Upper lobe of right lung (tissue), 1 donor: Measurements from ENCODE around the gene CCDC12. TPM values are rescaled to one million over a fixed set of nuclear protein-coding genes. Genes with fewer than 3 reads are reported as not detected.

Experiments
- ATAC-seq: fragments of 200-7000 bp; cut with Tn5 transposase; one replicate; pipeline ENCODE4 v1.9.1; 2020; ENCODE audit warnings: mild to moderate bottlenecking, moderate library complexity
- DNase-seq: peaks from one replicate; pipeline ENCODE4 v3.0.0-alpha.2; 2020
- H3K27ac ChIP-seq: fragments of 200-600 bp; one replicate; pipeline ENCODE4 v1.8.0; 2022
- H3K27me3 ChIP-seq: fragments of 200-600 bp; one replicate; pipeline ENCODE4 v1.8.0; 2022; ENCODE audit warnings: mild to moderate bottlenecking
- H3K36me3 ChIP-seq: fragments of 200-600 bp; one replicate; pipeline ENCODE4 v1.8.0; 2022
- H3K4me1 ChIP-seq: fragments of 200-600 bp; one replicate; pipeline ENCODE4 v1.8.0; 2022
- H3K4me3 ChIP-seq: fragments of 200-600 bp; one replicate; pipeline ENCODE4 v1.8.0; 2022; ENCODE audit warnings: mild to moderate bottlenecking
- H3K9me3 ChIP-seq: fragments of 200-600 bp; one replicate; pipeline ENCODE4 v1.8.0; 2022
- CTCF ChIP-seq: fragments of 200-600 bp; IDR thresholded peaks from one replicate; pipeline ENCODE4 v1.8.0; 2022; ENCODE audit warnings: antibody characterized with exemption
- intact Hi-C: fragments of 100-400 bp; cut with DNase I; formaldehyde crosslinking; loops from one replicate; pipeline ENCODE4 v1.11.0; 2022
- total RNA-seq: library from RNA; stranded (reverse); fragmentation: NEBNext Ultra II Directional; extraction: Animal tissue kit (Norgen Biotek cat#: 25700); gene quantifications from one replicate; pipeline ENCODE4 v1.2.1, GENCODE V29; 2021
- donor health status: DM: no; HTN: yes; CAD: no; lungs with severe emphysema.

CCDC12 gene
- total RNA-seq, 1 donor from 2014 or later, result 42.1 TPM

DNA sequence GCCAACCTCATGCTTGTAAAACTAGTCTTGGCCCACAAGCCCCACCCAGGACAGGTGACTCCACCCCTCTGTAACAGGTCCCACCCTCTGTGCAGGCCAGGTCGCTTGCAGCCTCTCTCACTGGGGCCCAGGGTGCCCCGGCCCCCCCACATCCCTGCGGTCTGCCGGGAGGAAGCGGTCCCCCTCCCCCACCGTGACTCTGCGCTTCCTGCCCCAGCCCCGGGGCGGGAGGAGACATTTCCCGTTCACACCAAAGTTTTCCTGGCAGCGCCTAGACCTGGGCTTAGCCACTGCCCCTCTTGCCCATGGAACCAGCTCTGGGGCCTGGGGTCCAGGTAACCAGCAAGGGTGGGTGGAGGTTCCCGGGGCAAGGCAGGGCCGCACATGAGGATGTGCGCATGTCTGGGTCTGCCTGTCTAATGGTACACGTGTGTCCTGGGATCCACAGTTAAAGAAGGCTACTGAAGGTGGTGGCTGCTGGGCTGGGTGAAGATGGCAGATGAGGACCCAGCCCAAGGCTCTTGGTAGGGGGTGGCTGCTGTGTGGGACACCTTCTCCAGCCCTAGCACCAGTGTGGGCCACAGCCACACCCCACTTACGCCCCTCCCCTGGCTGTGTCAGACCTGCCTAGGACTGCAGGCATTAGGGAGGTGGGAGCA, 11.3 kb upstream of the CCDC12 start:
- Histone ChIP-seq H3K36me3 (peaks cover 9% of the 10 kb centered on the region), H3K27ac (peak overlapping the region; percentile 81), H3K4me1 (peaks cover 50% of the 10 kb centered on the region), H3K9me3 (no peaks in the 10 kb centered on the region), H3K27me3 (no peaks in the 10 kb centered on the region), H3K4me3 (peak overlapping the region; percentile 33)
- intact Hi-C loops, result no loop called here
- no peak for TF ChIP-seq CTCF
- DNase-seq, result peak; percentile 89
- ATAC-seq, result peak; percentile 86

DNA sequence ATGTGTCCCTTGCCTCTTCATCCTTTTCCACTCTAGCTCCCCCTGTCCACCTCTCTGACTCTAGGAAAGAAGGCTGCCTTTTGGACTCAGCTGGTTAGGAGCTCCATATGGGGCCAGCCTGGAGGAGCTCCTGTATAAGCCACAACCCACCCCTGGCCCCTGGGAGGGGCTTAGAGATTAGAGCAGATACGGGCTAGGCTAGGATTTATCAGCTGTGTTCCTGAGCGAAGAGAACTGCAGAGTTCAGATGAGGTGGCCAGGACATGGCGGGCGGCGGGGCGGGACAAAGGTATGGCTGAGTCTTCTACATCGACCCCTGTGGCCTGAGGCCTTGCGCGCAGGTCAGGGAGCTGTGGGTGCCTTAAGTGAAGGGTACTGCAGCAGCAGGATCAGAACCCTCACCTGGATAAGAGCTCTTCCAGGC, 10.8 kb upstream of the CCDC12 start:
- DNase-seq (no peak), ATAC-seq (no peak)
- no peaks in the 10 kb centered on the region for H3K9me3 ChIP-seq
- H3K36me3 ChIP-seq, result peaks cover 9% of the 10 kb centered on the region
- H3K4me1 ChIP-seq, result peaks cover 54% of the 10 kb centered on the region
- TF ChIP-seq CTCF, result no peak
- H3K27me3 ChIP-seq, result no peaks in the 10 kb centered on the region
- H3K4me3 ChIP-seq, result peak overlapping the region; percentile 33
- peak overlapping the region; percentile 81 for H3K27ac ChIP-seq
- intact Hi-C loops, result no loop called here

GRCh38 chr3:46986782-46987310, 10.3 kb upstream of the CCDC12 start:
- ATAC-seq (no peak), DNase-seq (no peak)
- intact Hi-C loops, result no loop called here
- no peak overlapping the region for H3K4me3 ChIP-seq
- no peaks in the 10 kb centered on the region for H3K27me3 ChIP-seq
- peaks cover 59% of the 10 kb centered on the region for H3K4me1 ChIP-seq
- TF ChIP-seq CTCF, result no peak
- peaks cover 9% of the 10 kb centered on the region for H3K36me3 ChIP-seq
- no peaks in the 10 kb centered on the region for H3K9me3 ChIP-seq
- peak overlapping the region; percentile 81 for H3K27ac ChIP-seq

DNA sequence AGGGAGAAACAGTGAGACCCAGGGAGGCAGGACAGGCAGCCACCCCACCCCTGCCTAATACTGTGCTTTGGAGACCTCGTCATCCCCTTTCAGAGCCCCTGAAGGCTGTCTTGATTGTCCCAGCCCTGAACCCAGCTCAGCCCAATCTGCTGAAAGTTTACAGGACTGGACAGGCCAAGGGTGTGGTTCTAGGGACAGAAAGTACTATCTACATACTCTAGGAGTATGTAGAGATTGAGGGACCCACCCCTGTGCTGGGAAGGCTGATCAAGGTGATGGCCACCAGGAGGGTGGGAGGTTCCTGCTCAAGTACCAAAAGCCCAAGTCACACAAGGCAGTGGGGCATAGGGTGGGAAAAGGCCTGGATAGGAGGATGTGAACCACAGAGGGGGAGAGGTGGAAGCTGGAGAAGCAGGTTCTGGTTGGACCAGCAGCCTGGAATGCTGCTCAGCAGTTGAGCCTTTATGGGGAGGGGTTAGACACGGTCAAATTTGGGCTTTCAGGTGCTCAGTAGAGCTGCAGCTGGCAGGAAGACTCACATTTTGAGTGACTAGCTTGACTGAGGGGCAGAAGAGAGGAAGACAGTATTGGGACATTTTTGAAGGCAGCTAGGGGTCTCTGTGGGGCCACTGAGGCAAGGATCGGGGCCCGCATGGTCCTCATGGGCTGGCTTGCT, 9.6 kb upstream of the CCDC12 start:
- ATAC-seq, result no peak
- Histone ChIP-seq H3K36me3 (peaks cover 4% of the 10 kb centered on the region), H3K9me3 (no peaks in the 10 kb centered on the region), H3K4me1 (peaks cover 61% of the 10 kb centered on the region), H3K4me3 (no peak overlapping the region), H3K27me3 (no peaks in the 10 kb centered on the region), H3K27ac (peak overlapping the region; percentile 81)
- no peak for TF ChIP-seq CTCF
- intact Hi-C loops, result no loop called here
- DNase-seq, result no peak

- H3K9me3 ChIP-seq, result no peaks in the 10 kb centered on the region
- H3K36me3 ChIP-seq, result no peaks in the 10 kb centered on the region
- no peak overlapping the region for H3K4me3 ChIP-seq
- no peaks in the 10 kb centered on the region for H3K27me3 ChIP-seq
- intact Hi-C loops, result no loop called here
- ATAC-seq (no peak), DNase-seq (no peak)
- peak overlapping the region; percentile 81 for H3K27ac ChIP-seq
- H3K4me1 ChIP-seq, result peaks cover 59% of the 10 kb centered on the region
- no peak for TF ChIP-seq CTCF
These were observed 9.0 kb upstream of the CCDC12 start for GRCh38 chr3:46985588-46985987.
